22Rv1 (cell line): Measurements from ENCODE around the gene CEP170B.

Experiments
- CTCF ChIP-seq: fragments of 450-650 bp; IDR thresholded peaks from 2 replicates; pipeline ENCODE4 v1.5.1; 2017; ENCODE audit warnings: mild to moderate bottlenecking
- ZFX ChIP-seq: fragments of 450-650 bp; IDR thresholded peaks from 2 replicates; pipeline ENCODE4 v1.6.1; 2017; ENCODE audit warnings: antibody characterized with exemption, borderline replicate concordance

DNA sequence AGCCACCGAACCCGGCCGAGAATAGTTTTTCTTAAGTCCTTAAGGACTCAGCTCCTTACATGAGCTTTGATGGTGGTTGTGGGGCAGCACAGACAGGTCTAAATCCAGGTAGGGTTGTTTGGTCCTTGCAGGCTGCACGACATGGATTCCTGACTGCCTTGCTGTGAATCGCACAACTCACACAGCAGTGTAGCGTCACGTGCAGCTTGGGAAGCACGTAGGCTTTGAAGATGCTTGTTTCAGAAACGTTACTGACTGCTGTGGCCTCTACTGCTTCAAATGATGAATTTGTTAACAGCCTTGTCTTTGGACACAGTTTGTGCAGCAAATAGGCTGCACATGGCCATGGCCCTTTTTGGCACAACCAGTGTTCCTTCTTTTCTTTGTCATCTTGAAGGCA lies 34.3 kb upstream of the CEP170B start:
- TF ChIP-seq CTCF, result no peak
- TF ChIP-seq ZFX, result no peak
